Measurements from ENCODE around the gene PUM1. TPM values are rescaled to one million over a fixed set of nuclear protein-coding genes. Genes with fewer than 3 reads are reported as not detected.

PUM1 gene
- total and polyA plus RNA-seq, 7 experiments from 2014 or later: 114 to 226 (median 154) TPM

GRCh38 chr1:30998887-30999286 lies 66.6 kb downstream of the PUM1 start:
- ChIA-PET POLR2A (interaction anchor here (0.7 kb wide), 1 partner anchor 42 kb away, joined by 3 read pairs; no protein-coding TSS in a partner anchor), CTCF (no interaction called here)
- no peaks in the 10 kb centered on the region for H3K9me3 ChIP-seq (ENCODE audit: control insufficient read depth in 2 of 3, low read length in 3 of 3)
- Mint-ChIP-seq H3K27ac (peak overlapping the region in 4 of 9 donors; percentile 12 to 72 (median 42)), H3K27me3 (no peaks in the 10 kb centered on the region), H3K4me3 (no peak overlapping the region), H3K36me3 (peaks cover 16 to 58% (median 29%) of the 10 kb centered on the region in 5 donors), H3K9me3 (no peaks in the 10 kb centered on the region), H3K4me1 (peaks cover 30 to 70% (median 65%) of the 10 kb centered on the region in 7 donors)
- H3K4me1 ChIP-seq (ENCODE audit: control insufficient read depth in 2 of 2, insufficient read depth in 2 of 2, low read length in 2 of 2): peaks cover 0 to 3% of the 10 kb centered on the region in 2 donors
- H3K36me3 ChIP-seq (ENCODE audit: control insufficient read depth in 2 of 3, insufficient read depth in 3 of 3, low read length in 3 of 3): peaks cover 4 to 42% (median 6%) of the 10 kb centered on the region in 3 experiments
- no peak overlapping the region for H3K27ac ChIP-seq (ENCODE audit: low read depth, low read length)
- no peak overlapping the region for H3K4me3 ChIP-seq (ENCODE audit: low read length)
- intact Hi-C loops (cut with micrococcal nuclease): no loop called here
- no peaks in the 10 kb centered on the region for H3K27me3 ChIP-seq (ENCODE audit: control insufficient read depth in 2 of 2, insufficient read depth in 2 of 2, low read length in 2 of 2)
- no peak for DNase-seq
- no peak for ATAC-seq

GRCh38 chr1:30998171-30998570 lies 67.3 kb downstream of the PUM1 start:
- Mint-ChIP-seq H3K4me1 (peaks cover 27 to 70% (median 65%) of the 10 kb centered on the region in 7 donors), H3K27me3 (no peaks in the 10 kb centered on the region), H3K4me3 (no peak overlapping the region), H3K36me3 (peaks cover 18 to 55% (median 29%) of the 10 kb centered on the region in 5 donors), H3K27ac (peak overlapping the region in 4 of 9 donors; percentile 14 to 59 (median 28)), H3K9me3 (no peaks in the 10 kb centered on the region)
- Histone ChIP-seq H3K27ac (ENCODE audit: low read depth, low read length) (no peak overlapping the region), H3K27me3 (ENCODE audit: control insufficient read depth in 2 of 2, insufficient read depth in 2 of 2, low read length in 2 of 2) (no peaks in the 10 kb centered on the region), H3K4me3 (ENCODE audit: low read length) (no peak overlapping the region), H3K36me3 (ENCODE audit: control insufficient read depth in 2 of 3, insufficient read depth in 3 of 3, low read length in 3 of 3) (peaks cover 4 to 35% (median 6%) of the 10 kb centered on the region in 3 experiments), H3K9me3 (ENCODE audit: control insufficient read depth in 2 of 3, low read length in 3 of 3) (no peaks in the 10 kb centered on the region), H3K4me1 (ENCODE audit: control insufficient read depth in 2 of 2, insufficient read depth in 2 of 2, low read length in 2 of 2) (peaks cover 0 to 3% of the 10 kb centered on the region in 2 donors)
- CTCF ChIA-PET: no interaction called here
- ATAC-seq: no peak
- intact Hi-C loops (cut with micrococcal nuclease): no loop called here
- POLR2A ChIA-PET: interaction anchor here (0.7 kb wide), 1 partner anchor 43 kb away, joined by 3 read pairs; no protein-coding TSS in a partner anchor
- DNase-seq: no peak

DNA sequence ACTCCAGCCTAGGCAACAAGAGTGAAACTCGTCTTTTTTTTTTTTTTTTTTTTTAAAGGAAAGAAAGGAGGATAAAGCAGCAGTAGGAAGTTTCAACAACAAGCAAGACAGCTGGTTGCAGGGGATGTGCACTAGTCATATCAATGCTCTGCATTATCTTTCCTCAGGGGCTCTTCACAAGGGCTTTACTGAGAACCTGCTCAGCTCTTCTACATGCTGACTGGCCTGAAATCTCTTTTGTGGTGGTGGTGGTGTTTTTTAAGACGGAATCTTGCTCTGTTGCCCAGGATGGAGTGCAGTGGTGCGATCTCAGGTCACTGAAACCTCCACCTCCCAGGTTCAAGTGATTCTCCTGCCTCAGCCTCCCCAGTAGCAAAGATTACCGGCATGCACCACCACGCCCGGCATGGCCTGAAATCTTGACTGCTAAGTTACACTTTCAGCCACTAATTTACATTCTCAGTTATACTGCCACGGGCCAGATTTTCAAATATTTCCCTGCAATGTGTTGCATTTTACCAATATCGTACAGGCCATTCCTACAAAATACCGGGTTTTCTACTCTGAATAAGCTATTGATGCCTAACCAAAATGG lies 68.0 kb downstream of the PUM1 start:
- H3K4me3 Mint-ChIP-seq: no peak overlapping the region
- Histone ChIP-seq H3K4me3 (ENCODE audit: low read length) (no peak overlapping the region), H3K27me3 (ENCODE audit: control insufficient read depth in 2 of 2, insufficient read depth in 2 of 2, low read length in 2 of 2) (no peaks in the 10 kb centered on the region), H3K36me3 (ENCODE audit: control insufficient read depth in 2 of 3, insufficient read depth in 3 of 3, low read length in 3 of 3) (peaks cover 4 to 37% (median 6%) of the 10 kb centered on the region in 3 experiments), H3K27ac (ENCODE audit: low read depth, low read length) (no peak overlapping the region), H3K4me1 (ENCODE audit: control insufficient read depth in 2 of 2, insufficient read depth in 2 of 2, low read length in 2 of 2) (peaks cover 0 to 3% of the 10 kb centered on the region in 2 donors), H3K9me3 (ENCODE audit: control insufficient read depth in 2 of 3, low read length in 3 of 3) (no peaks in the 10 kb centered on the region)
- H3K36me3 Mint-ChIP-seq: peaks cover 18 to 60% (median 33%) of the 10 kb centered on the region in 5 donors
- DNase-seq (no peak), ATAC-seq (no peak)
- ChIA-PET POLR2A (interaction anchor here (0.6 to 1.0 kb wide), 2 partner anchors 10 to 30 kb away, joined by 3 to 6 read pairs; no protein-coding TSS in a partner anchor), CTCF (interaction anchor here (0.6 to 1.2 kb wide), 2 partner anchors 28 to 67 kb away, joined by 3 to 5 read pairs; no protein-coding TSS in a partner anchor)
- peaks cover 26 to 70% (median 68%) of the 10 kb centered on the region in 7 donors for H3K4me1 Mint-ChIP-seq
- H3K27me3 Mint-ChIP-seq: no peaks in the 10 kb centered on the region
- H3K27ac Mint-ChIP-seq: peak overlapping the region in 2 of 9 donors; percentile 30 to 37
- no peaks in the 10 kb centered on the region for H3K9me3 Mint-ChIP-seq
- intact Hi-C loops (cut with micrococcal nuclease): no loop called here

DNA sequence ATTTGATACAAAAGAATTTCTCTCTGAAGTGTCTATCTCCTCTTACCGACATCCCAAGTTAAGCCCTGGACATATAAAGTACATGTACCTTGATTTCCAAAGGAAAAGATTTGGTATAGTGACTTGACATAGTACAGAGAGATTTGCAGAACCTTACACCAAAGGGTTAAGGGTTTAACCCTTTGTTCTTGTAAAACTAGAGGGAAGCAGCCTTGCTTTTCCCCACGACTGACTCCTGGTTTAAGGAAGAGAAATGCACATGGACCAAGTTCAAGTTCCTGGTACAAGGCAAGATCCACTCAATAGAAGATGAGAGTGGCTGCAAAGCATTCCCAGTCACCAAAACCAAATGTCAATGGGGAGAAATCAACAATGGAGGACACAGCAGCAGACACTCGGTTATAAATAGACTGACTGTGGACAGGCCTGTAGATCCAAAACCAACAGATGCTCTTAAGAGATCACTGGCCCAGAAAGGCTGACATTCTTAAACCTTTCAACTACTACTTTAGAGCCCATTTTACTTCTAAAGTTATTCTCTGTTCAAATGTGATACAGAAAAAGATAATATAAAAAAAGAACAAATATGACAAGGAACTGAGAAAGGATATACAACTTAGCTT lies 69.4 kb downstream of the PUM1 start:
- H3K27ac Mint-ChIP-seq: peak overlapping the region in 3 of 9 donors; percentile 20 to 37 (median 26)
- CTCF ChIA-PET: interaction anchor here (1.2 kb wide), 1 partner anchor 66 kb away, joined by 3 read pairs; no protein-coding TSS in a partner anchor
- H3K27me3 Mint-ChIP-seq: no peaks in the 10 kb centered on the region
- H3K36me3 Mint-ChIP-seq: peaks cover 18 to 67% (median 35%) of the 10 kb centered on the region in 5 donors
- H3K9me3 Mint-ChIP-seq: no peaks in the 10 kb centered on the region
- peaks cover 9 to 50% (median 10%) of the 10 kb centered on the region in 3 experiments for H3K36me3 ChIP-seq (ENCODE audit: control insufficient read depth in 2 of 3, insufficient read depth in 3 of 3, low read length in 3 of 3)
- POLR2A ChIA-PET: interaction anchor here (1.0 kb wide), 1 partner anchor 10 kb away, joined by 3 read pairs; no protein-coding TSS in a partner anchor
- intact Hi-C loops (cut with micrococcal nuclease): no loop called here
- H3K4me1 ChIP-seq (ENCODE audit: control insufficient read depth in 2 of 2, insufficient read depth in 2 of 2, low read length in 2 of 2): peaks cover 0 to 3% of the 10 kb centered on the region in 2 donors
- no peaks in the 10 kb centered on the region for H3K27me3 ChIP-seq (ENCODE audit: control insufficient read depth in 2 of 2, insufficient read depth in 2 of 2, low read length in 2 of 2)
- H3K9me3 ChIP-seq (ENCODE audit: control insufficient read depth in 2 of 3, low read length in 3 of 3): no peaks in the 10 kb centered on the region
- no peak overlapping the region for H3K4me3 ChIP-seq (ENCODE audit: low read length)
- no peak overlapping the region for H3K4me3 Mint-ChIP-seq
- DNase-seq: no peak
- H3K4me1 Mint-ChIP-seq: peaks cover 26 to 79% (median 64%) of the 10 kb centered on the region in 7 donors
- ATAC-seq: no peak
- no peak overlapping the region for H3K27ac ChIP-seq (ENCODE audit: low read depth, low read length)

DNA sequence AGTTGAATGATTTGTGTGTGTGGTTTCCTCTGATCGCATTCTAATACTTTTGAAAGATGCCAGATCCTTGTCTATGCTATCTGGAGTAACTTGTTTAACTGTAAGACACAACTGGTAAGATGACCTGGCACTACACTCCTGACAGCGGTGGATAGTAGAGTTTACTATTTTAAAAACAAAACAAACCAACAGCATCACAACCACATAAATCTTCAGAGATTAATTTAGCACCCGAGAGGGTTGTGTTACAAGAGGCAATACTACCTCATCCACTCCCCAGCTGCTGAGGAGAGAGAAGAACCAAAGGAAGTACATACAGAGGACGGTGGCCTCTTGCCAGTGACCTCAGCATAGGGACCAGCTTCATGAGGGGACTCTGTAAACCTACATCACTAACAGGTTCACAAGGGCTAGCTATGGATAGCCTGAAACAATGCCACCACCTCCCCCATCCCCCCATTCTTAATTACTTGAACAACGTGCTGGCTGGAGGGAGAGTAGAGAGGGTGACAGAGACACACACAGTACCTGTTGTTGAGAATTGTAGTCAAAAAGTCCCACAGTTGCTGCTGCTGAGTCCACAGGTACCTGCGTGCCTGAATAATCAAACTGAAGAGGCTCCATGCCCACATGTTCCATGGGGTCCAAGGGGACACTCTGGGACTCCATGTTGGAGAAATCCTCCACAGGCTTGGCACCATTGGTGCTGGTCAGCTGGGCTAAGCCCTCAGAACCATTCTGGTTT lies 73.5 kb downstream of the PUM1 start:
- ChIA-PET POLR2A (no interaction called here), CTCF (no interaction called here)
- no peaks in the 10 kb centered on the region for H3K9me3 ChIP-seq (ENCODE audit: control insufficient read depth in 2 of 3, low read length in 3 of 3)
- H3K27ac Mint-ChIP-seq: peak overlapping the region in 3 of 9 donors; percentile 1 to 16 (median 2)
- H3K27me3 Mint-ChIP-seq: no peaks in the 10 kb centered on the region
- no peak overlapping the region for H3K27ac ChIP-seq (ENCODE audit: low read depth, low read length)
- peaks cover 44 to 87% (median 78%) of the 10 kb centered on the region in 7 donors for H3K4me1 Mint-ChIP-seq
- H3K36me3 Mint-ChIP-seq: peaks cover 27 to 76% (median 51%) of the 10 kb centered on the region in 5 donors
- H3K4me3 ChIP-seq (ENCODE audit: low read length): no peak overlapping the region
- peaks cover 9 to 51% (median 15%) of the 10 kb centered on the region in 3 experiments for H3K36me3 ChIP-seq (ENCODE audit: control insufficient read depth in 2 of 3, insufficient read depth in 3 of 3, low read length in 3 of 3)
- no peaks in the 10 kb centered on the region for H3K4me1 ChIP-seq (ENCODE audit: control insufficient read depth in 2 of 2, insufficient read depth in 2 of 2, low read length in 2 of 2)
- intact Hi-C loops (cut with micrococcal nuclease): loop anchor here in 1 of 2 donors (2.0 kb wide), 1 partner anchor 15 kb away; no protein-coding TSS in a partner anchor
- no peak for ATAC-seq
- peaks cover 0 to 4% (median 0%) of the 10 kb centered on the region in 11 donors for H3K9me3 Mint-ChIP-seq
- H3K4me3 Mint-ChIP-seq: no peak overlapping the region
- DNase-seq: no peak
- H3K27me3 ChIP-seq (ENCODE audit: control insufficient read depth in 2 of 2, insufficient read depth in 2 of 2, low read length in 2 of 2): no peaks in the 10 kb centered on the region

- Histone ChIP-seq H3K27ac (ENCODE audit: low read depth, low read length) (no peak overlapping the region), H3K9me3 (ENCODE audit: control insufficient read depth in 2 of 3, low read length in 3 of 3) (no peaks in the 10 kb centered on the region), H3K27me3 (ENCODE audit: control insufficient read depth in 2 of 2, insufficient read depth in 2 of 2, low read length in 2 of 2) (no peaks in the 10 kb centered on the region), H3K4me1 (ENCODE audit: control insufficient read depth in 2 of 2, insufficient read depth in 2 of 2, low read length in 2 of 2) (no peaks in the 10 kb centered on the region), H3K36me3 (ENCODE audit: control insufficient read depth in 2 of 3, insufficient read depth in 3 of 3, low read length in 3 of 3) (peaks cover 9 to 51% (median 9%) of the 10 kb centered on the region in 3 experiments), H3K4me3 (ENCODE audit: low read length) (no peak overlapping the region)
- Mint-ChIP-seq H3K4me3 (peak overlapping the region in 2 of 10 donors; percentile 3 to 26), H3K27me3 (no peaks in the 10 kb centered on the region), H3K4me1 (peaks cover 40 to 85% (median 74%) of the 10 kb centered on the region in 7 donors), H3K9me3 (peaks cover 0 to 4% (median 0%) of the 10 kb centered on the region in 11 donors), H3K27ac (peak overlapping the region in 3 of 9 donors; percentile 10 to 16 (median 12)), H3K36me3 (peaks cover 21 to 62% (median 42%) of the 10 kb centered on the region in 5 donors)
- DNase-seq: no peak
- ChIA-PET POLR2A (no interaction called here), CTCF (no interaction called here)
- ATAC-seq: no peak
- intact Hi-C loops (cut with micrococcal nuclease): loop anchor here in 1 of 2 donors (2.0 kb wide), 1 partner anchor 14 kb away; no protein-coding TSS in a partner anchor
Measured at GRCh38 chr1:30990591-30990990, 74.9 kb downstream of the PUM1 start.

Data from naive thymus-derived CD4-positive, alpha-beta T cell (primary cell).